GM19468 (cell line): Measurements from ENCODE around the gene PRSS33.

Experiments
- ATAC-seq: cut with Tn5 transposase; IDR thresholded peaks from one replicate; pipeline ENCODE4 v1.9.1; 2021; ENCODE audit warnings: mild to moderate bottlenecking, moderate library complexity, moderate number of reproducible peaks; ENCODE audit not compliant: unreplicated experiment; ENCODE audit errors: extremely low read depth

Gene PRSS33

DNA sequence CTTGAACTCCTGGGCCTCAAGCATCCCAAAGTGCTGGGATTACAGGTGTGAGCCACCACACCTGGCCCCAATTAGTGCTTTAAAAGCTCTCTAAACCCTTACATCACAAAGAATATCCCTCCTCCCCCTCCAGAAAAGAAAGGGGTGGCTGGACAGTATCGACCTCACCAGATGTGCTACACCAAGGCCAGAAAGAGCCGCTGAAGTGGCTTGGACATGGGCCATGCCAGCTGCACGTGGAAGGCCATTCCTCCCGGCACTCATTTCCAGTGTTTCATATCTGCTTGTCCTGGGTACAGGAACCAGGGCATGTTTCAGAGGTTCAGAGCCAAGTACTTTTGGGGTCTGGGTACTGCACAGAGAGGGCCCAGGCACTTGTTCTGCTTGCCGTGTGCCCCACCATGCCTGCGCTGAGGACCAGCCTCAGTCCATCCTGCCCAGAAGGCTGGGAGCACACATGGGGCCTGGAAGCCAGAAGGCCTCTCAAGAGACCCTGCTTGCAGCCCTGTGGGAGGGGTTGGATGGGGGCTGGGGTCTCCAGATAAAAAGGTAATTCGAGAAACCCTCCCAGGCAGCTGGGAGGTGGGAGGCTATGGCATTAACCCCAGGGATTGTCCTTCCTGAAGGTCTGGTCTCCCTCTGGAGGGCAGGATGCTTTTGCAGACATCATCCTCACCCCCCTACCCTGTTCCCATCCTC is 38.5 kb downstream of the PRSS33 start:
- no peak for ATAC-seq

DNA sequence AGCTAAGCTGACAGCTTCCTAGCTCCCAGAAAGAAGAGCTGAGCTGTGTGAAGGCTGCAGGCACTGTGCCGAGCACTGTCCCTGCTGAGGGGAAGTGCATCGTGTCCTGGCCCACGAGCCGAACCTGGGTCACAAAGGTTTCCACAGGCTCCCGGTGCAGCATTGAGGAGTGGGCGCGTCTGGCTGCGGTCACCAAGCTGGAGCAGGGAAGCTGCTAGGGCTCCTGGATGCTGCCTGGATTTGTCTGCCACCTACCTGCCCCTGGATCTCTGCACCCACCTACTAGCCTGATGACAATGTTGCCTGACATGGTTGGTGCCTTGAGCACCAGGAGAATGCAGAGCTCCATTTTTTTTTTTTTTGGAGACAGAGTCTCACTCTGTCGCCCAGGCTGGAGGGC is 41.4 kb downstream of the PRSS33 start:
- no peak for ATAC-seq

DNA sequence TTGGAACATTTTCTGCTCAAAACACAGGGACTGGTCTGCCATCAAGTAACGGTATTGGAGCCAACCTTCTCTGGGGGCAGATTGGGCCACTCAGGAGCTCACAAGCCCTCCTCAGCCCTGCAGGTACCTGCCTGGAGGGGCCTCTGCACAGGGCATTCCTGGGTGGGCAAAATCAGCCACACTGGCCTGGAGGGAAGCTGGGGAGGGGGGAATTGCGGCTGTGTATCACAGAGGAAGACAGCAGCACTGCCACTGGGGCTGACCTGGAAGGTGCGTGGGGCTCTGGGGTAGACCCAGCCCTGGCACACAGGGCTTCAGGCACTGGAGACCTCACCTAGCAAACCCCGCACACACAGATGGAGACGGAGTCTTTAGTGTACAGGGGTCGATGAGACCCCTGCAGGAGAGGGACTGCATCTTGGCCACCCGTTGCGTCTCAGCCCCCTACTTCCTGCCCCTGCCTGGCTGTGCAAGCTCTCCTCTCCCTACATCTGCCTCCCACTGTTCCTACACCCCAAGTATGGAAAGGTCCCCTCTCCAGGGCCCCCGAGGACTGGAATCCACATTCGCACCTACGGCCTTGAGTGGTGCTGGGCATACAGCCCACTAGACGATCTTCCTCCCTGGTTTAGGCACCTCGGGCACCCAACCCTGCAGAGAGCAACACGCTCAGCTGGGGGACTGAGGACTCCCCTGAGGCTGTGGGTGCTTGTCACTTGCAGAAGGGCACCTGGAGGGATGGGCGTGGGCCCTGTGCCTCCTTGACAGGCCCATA is 42.1 kb downstream of the PRSS33 start:
- no peak for ATAC-seq

DNA sequence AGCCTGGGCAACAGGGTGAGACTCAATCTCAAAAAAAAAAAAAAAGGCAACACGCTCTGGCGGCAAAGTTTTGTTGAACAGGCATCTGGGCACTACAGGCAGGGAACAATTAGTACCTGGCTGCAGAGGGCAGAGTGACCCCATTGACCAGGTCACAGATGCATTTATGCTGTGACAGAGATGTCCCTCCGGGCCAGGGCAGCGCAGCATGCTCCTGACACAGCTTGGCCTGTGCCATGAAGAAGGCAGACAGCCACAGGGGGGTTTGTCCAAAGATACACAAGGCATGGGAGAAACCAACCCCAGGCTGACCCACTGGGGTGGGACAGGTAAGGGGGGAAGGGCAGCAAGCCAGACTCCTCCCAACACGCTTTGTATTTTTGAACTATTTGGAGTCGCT is 42.6 kb downstream of the PRSS33 start:
- no peak for ATAC-seq

DNA sequence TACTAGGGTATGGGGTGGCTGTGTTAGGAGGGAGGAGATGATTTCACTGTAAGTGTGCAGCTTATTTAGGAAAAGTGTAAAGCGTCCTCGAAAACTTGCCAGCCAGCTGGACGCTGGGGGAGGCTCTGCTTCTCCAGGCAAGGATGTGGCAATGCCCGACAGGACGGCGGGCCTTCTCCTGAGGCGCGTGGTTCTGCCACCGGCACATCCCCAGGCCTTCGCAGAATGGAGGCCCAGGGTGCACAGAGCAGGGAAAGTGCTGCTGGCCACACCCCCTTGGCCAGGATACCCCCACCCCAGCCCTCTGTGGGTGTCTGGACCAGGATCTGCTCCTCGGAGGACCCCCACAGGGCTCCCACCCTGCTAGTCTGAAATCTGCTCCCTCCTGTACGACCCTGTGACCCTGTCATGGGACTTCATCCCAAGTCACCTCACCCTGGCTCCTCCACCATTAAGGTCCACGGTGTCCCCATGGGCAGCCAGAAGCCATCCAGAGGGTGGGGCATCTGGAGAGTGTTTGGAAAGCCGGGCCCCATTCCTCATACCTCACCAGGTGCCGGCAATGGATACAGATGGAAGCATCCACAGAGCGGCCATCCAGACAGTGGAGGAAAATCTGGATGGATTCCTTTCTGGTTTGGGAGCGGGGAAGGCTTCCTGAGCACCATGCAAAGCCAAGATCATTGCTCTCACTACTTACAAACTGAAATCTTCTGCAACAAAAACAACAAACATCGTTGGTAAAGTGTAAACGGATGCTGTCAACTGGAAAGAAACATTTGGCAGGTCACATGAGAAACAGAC is 44.2 kb downstream of the PRSS33 start:
- no peak for ATAC-seq

DNA sequence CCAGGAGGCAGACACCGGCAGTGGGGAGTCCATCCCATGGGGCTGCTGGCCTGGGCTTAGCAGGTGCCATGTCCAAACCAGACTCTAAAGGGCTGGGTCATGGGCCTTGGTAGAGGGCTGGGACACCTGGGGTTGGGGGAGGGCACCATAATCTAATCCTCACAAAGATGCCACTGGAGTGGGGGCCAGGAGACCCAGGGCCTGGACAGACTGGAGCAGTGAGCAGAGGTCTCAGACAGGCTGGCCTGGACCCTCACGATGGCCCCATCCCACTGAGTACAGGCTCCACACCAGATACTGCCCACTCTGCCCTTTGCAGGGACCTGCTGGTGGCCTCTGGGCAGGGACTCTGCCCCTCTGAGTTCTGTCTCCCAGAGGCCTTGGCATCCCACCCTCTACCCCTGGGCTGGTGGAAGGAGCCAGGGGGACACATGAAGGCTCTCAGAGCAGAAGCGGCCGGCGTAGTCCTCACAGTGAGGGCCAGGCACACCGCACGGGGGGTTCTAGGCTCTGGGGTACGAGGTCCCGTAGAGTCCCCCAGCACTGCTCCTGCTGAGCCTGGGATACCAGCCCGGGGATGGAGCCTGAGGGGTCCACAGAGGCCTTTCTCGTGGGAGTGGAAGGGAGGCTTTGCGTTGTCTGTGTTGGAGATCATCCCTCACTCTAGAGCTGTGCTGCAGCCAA is 44.9 kb downstream of the PRSS33 start:
- no peak for ATAC-seq

DNA sequence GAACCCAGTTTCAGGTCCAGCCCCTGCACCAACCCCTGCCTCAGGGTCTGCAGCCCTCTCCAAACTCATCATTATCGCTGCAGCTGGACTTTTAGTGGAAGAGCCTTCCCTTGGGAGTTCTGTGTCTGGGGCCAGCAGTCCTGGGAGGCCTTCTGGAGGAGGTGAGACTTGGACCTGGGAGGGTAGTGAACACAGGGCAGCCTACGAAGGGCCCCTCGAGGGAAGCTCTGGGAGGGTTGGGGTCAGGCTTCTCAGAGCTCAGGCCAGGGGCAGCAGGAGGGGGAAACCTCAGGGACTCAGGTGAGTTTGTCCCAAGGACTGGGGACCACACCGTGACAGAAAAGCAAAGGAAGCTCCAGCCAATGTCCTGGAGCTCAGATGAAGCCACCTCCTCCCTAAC is 46.2 kb downstream of the PRSS33 start:
- no peak for ATAC-seq

DNA sequence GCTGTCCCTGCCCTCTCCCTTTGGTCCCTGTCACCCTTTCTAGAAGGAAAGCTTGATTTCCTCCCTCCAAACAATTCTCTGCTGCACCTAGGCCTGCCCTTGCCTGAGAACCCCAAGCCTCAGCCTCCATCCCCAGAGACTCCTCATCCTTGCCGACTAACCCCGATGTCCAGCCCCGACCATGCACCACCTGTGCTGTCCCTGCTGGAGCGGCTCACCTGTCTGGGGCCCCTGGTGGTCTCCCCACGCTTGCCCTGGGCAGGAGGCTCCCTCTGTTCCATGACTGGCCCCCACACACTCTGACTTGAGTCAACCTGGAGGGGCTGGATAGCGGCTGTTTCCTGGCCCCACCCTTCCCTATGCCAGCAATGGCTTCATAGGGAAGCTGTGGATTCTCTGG is 46.9 kb downstream of the PRSS33 start:
- ATAC-seq = no peak

DNA sequence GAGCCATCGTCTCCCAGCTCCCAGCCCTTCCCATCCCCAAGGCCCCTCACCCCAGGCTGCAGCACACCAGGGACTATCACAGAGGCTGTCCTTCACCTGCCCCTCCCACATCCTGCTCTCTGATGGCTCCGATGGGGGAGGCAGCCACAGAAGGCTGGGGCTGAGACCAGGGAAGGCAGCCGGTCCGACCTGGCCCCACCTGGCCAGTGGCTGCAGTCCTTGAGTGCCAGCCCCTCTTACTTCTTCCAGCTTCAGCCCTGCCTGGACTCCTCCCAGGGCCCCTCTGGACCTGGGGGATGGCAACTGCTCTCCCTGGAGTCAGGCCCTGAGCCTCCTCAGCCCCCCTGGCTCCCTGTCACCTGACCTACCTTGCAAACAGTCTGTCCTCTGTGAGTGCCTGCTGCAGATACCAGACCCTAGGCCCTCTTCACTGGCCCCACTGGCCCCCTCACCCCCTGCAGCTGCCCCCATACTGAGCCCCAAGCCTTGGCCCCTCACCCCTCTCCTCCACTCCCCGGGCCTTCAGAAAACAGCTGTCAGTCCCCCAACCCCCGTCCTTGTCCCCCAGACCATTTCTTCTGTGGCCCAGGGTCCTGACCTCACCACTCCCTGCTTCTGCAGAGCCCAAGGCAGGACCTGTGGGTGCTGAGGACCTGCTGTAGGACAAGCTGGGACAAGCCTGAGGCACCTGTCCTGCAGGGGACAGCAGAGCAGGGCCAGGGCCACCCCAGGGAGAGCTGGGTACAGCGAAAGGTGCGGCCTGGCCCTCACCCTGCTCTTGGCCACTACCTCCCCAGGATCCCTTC is 47.5 kb downstream of the PRSS33 start:
- no peak for ATAC-seq

DNA sequence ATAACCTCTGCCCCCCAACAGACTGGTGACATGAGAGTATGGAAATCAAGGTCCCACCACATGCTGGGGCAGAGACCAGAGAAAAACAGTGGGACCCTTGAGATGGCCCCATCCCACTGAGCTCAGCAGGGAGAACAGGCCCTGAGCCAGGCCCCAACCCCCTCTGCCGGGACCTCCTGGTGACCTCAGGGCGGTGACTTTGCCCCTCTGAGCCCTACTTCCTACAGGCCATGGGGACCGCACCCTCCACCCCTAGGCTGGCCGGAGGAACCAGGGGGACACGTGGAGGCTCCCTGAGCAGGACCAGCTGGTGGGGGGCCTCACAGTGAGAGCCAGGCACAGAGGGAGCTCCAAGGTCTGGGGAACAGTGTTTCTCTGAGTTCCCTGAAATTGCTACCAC is 48.7 kb downstream of the PRSS33 start:
- ATAC-seq = no peak

DNA sequence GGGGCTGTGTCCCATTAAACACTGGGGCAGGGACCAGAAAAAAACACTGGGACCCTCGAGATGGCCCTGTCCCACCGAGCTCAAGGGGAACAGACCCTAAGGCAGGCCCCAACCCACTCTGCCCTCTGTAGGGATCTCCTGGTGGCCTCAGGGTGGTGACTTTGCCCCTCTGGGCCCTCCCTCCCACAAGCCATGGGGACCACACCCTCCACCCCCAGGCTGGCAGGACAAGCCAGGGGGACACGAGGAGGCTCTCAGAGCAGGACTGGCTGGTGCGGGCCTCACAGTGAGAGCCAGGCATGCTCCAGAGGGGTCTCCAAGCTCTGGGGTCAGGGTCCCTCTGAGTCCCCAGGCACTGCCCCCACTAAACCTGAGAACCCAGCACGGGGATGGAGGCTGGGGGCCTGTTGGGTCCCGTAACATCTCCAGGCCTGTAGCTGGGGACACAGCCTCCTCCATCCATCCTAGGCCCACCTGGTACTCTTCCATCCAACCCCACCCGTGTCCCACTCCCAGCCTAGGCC is 49.4 kb downstream of the PRSS33 start:
- ATAC-seq = no peak

DNA sequence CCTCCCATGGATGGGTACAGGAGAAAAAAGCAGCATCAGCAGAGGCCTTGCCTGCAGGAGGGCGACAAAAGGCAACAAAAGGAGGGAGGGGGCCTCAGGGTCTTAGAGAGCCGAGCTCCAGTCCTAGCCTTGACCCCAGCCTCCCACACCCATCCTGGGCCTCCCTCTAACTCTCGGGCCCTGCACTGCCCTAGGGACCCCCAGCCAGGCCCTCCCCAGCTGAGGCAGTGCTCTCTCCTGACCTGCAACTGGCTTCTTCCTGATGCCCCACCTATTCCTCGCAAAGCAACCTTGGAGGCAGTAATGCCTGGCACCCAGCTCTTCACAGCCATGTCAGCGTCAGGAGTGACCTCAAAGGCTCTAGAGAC is 50.1 kb downstream of the PRSS33 start:
- ATAC-seq = no peak

DNA sequence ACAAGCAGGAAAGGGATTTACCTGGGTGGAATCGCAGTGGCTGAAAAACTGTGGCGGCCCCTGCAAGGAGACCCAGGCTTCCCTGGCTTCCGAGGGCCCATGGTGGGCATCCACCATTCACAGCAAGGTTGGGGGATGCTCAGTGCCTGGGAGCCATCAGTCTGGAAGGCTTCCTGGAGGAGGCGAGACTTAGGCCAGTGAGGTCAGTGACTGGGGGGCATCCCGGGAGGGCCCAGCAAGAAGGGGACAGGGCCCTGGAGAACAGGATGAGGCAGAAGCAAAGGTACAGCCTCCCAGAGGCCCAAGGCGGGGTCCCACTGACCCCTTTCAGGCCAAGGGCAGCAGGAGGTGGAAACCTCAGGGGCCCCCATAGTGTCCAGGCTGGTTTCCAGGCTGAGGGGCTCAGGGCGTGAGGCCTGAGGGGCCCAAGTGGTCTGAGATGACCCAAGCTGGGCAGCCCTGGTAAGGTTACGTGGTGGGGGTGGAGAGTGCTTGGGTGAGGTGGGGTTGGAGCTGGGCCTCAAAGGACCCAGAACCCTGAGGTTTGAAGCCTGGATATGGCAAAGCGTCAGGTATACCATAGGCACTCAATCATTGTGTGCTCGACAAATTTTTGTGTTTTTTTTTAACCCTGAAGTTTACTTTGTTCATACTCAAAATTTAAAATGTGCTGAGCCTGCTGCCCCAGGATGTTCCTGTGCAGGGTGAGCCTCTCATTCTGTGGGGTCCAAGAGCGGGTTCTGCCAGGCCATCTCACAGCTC is 50.7 kb downstream of the PRSS33 start:
- ATAC-seq = no peak

DNA sequence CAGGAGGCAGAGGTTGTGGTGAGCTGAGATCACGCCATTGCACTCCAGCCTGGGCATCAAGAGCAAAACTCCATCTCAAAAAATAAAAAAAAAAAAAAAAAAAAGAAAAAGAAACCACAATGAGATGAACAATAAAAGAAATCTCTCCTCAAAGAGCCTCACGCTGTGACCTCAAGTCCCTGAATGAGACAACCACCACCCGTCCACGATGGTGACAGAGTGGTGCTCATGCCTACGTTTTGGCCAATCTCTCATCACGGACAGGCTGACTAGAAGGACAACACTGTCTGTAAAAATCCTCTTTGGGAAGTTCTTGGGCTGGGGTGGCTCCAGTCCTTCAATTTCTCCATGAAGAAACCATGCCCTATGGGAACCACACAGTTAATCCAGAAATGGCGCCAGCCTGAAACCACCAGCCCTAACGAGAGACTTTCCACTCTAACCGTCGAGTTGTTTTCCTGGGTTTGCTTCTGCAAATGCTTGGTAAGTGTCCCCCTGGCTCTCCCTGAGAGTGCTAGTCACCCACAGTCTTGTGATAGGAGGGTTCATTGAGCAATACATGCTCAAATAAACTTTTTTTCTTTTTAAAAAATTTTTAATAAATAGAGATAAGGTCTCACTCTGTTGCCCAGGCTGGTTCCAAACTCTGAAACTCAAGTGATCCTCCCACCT is 52.4 kb downstream of the PRSS33 start:
- ATAC-seq = no peak
